IPS-20b (cell line): Measurements from ENCODE around the gene FAM171A2.

Source experiments
- H3K27ac ChIP-seq: one replicate; pipeline ENCODE4 v1.5.1; 2013; ENCODE audit warnings: low read length
- H3K27me3 ChIP-seq: 2 replicates; pipeline ENCODE4 v1.6.1; 2013; ENCODE audit warnings: mild to moderate bottlenecking, low read length, inconsistent platforms; ENCODE audit not compliant: insufficient read depth
- H3K36me3 ChIP-seq: 2 replicates; pipeline ENCODE4 v1.6.1; 2013; ENCODE audit warnings: low read depth, mild to moderate bottlenecking, inconsistent platforms, low read length, moderate library complexity; ENCODE audit not compliant: insufficient read depth
- H3K4me1 ChIP-seq: 2 replicates; pipeline ENCODE4 v1.6.1; 2013; ENCODE audit warnings: mild to moderate bottlenecking, control low read depth, inconsistent platforms, low read length, moderate library complexity; ENCODE audit not compliant: insufficient read depth
- H3K4me3 ChIP-seq: 2 replicates; pipeline ENCODE4 v1.5.1; 2013; ENCODE audit warnings: mild to moderate bottlenecking, low read length, inconsistent platforms
- H3K9ac ChIP-seq: 2 replicates; pipeline ENCODE4 v1.6.1; 2013; ENCODE audit warnings: low read depth, mild to moderate bottlenecking, inconsistent platforms, low read length, moderate library complexity
- H3K9me3 ChIP-seq: 2 replicates; pipeline ENCODE4 v1.6.1; 2013; ENCODE audit warnings: mild to moderate bottlenecking, low read depth, low read length, inconsistent platforms; ENCODE audit not compliant: insufficient read depth

The FAM171A2 gene

GRCh38 chr17:44358066-44358465 is 5.6 kb downstream of the FAM171A2 start:
- no peak overlapping the region for H3K27ac ChIP-seq
- no peaks in the 10 kb centered on the region for H3K9me3 ChIP-seq
- peaks cover 4% of the 10 kb centered on the region; the same call in 1 of the 2 replicates for H3K27me3 ChIP-seq
- no peak overlapping the region for H3K9ac ChIP-seq
- H3K4me1 ChIP-seq = peaks cover 17% of the 10 kb centered on the region
- no peaks in the 10 kb centered on the region for H3K36me3 ChIP-seq
- H3K4me3 ChIP-seq = no peak overlapping the region

DNA sequence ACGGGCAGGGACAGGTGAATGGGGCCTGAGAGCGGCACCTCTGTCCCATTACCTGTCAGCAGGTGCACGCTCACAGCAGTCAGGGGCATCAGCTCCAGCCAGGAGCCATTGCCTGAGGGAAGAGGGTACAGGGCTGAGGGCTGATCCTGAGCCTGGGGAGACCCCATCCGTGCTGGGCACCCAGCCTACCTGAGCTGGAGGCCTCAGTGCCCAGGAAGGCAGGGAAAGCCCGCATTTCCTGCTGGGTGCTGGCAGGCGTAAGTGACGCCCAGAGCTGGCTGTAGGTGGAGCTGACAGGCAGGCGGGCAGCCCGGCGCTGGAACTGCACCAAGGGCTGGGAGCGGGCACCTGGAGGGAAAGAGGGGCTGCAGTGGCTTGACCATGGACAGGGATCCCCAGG is 7.4 kb downstream of the FAM171A2 start:
- Histone ChIP-seq H3K9me3 (no peaks in the 10 kb centered on the region), H3K36me3 (peaks cover 9% of the 10 kb centered on the region; the same call in 1 of the 2 replicates), H3K27me3 (peaks cover 5% of the 10 kb centered on the region; the same call in 1 of the 2 replicates), H3K27ac (no peak overlapping the region), H3K4me3 (no peak overlapping the region), H3K4me1 (peaks cover 7% of the 10 kb centered on the region), H3K9ac (no peak overlapping the region)

- Histone ChIP-seq H3K4me1 (peaks cover 1% of the 10 kb centered on the region; the same call in 1 of the 2 replicates), H3K9me3 (no peaks in the 10 kb centered on the region), H3K9ac (no peak overlapping the region), H3K36me3 (peaks cover 9% of the 10 kb centered on the region; the same call in 1 of the 2 replicates), H3K4me3 (no peak overlapping the region), H3K27me3 (peaks cover 5% of the 10 kb centered on the region; the same call in 1 of the 2 replicates), H3K27ac (no peak overlapping the region)
Observed at GRCh38 chr17:44355642-44356099, 8.0 kb downstream of the FAM171A2 start.

DNA sequence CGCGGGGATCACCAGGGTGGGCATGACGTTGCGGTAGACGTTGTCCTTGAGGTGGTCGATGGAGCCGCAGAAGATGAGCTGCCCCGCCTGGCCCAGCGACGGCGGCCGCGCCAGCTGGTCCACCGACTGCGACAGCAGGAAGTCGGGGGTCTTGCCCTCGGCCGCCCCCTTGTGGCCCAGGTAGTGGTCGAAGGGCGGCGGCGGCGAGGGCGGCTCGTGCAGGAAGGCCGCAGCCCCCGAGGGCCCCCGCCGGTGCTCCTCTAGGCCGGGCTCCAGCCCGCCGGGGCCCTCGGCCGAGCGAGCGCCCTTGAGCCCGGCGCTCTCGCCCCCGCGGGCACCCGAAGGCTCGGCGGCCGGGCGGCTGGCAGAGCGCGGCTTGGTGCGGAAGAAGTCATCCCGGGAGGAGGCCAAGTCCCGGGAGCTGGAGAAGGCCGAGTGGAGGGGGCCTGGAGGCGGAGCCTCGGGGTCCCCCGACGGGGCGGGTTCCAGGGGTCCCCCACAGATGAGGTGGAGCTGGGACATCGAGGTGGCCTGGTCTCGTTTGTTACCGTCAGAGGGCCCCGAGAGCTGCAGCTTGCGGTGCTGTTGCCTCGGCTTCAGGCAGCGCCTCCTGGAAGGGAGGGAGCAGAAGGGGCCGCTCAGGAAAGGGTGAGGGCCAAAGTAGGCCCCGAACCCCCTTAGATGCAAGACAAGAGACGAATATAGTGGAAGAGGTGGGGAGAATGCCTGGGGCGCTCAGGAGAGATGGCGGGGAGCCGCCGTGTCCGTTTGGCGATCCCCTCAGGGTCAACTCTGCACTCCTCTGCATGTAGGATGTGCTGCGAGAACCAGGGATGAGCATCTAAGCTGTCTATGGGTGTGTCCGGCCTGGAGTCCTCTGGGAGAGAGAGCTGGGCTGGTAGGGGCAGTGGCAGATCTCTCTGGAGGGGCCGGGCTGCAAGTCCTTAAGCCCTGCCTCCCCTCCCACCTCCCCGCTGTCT is 8.8 kb downstream of the FAM171A2 start:
- Histone ChIP-seq H3K27ac (no peak overlapping the region), H3K27me3 (peaks cover 5% of the 10 kb centered on the region; the same call in 1 of the 2 replicates), H3K4me1 (no peaks in the 10 kb centered on the region), H3K9ac (no peak overlapping the region; the same call in 1 of the 2 replicates), H3K36me3 (peaks cover 9% of the 10 kb centered on the region; the same call in 1 of the 2 replicates), H3K4me3 (peak overlapping the region; percentile 49; the same call in 1 of the 2 replicates), H3K9me3 (no peaks in the 10 kb centered on the region)

- Histone ChIP-seq H3K27ac (no peak overlapping the region), H3K4me1 (no peaks in the 10 kb centered on the region), H3K9me3 (no peaks in the 10 kb centered on the region), H3K36me3 (peaks cover 9% of the 10 kb centered on the region; the same call in 1 of the 2 replicates), H3K9ac (peak overlapping the region; percentile 32; the same call in 1 of the 2 replicates), H3K27me3 (peaks cover 5% of the 10 kb centered on the region; the same call in 1 of the 2 replicates), H3K4me3 (peak overlapping the region; percentile 57; the same call in 1 of the 2 replicates)
Observed at GRCh38 chr17:44353672-44354331, 9.9 kb downstream of the FAM171A2 start.

GRCh38 chr17:44352828-44353671 is 10.6 kb downstream of the FAM171A2 start:
- H3K36me3 ChIP-seq = peaks cover 9% of the 10 kb centered on the region; the same call in 1 of the 2 replicates
- H3K4me1 ChIP-seq = no peaks in the 10 kb centered on the region
- H3K27ac ChIP-seq = no peak overlapping the region
- peaks cover 5% of the 10 kb centered on the region; the same call in 1 of the 2 replicates for H3K27me3 ChIP-seq
- no peaks in the 10 kb centered on the region for H3K9me3 ChIP-seq
- H3K9ac ChIP-seq = peak overlapping the region; percentile 32; the same call in 1 of the 2 replicates
- H3K4me3 ChIP-seq = peak overlapping the region; percentile 57; the same call in 1 of the 2 replicates

GRCh38 chr17:44351961-44352827 is 11.5 kb downstream of the FAM171A2 start:
- peaks cover 9% of the 10 kb centered on the region; the same call in 1 of the 2 replicates for H3K36me3 ChIP-seq
- H3K27ac ChIP-seq = no peak overlapping the region
- peaks cover 5% of the 10 kb centered on the region; the same call in 1 of the 2 replicates for H3K27me3 ChIP-seq
- H3K9ac ChIP-seq = no peak overlapping the region
- no peaks in the 10 kb centered on the region for H3K9me3 ChIP-seq
- no peak overlapping the region for H3K4me3 ChIP-seq
- no peaks in the 10 kb centered on the region for H3K4me1 ChIP-seq

GRCh38 chr17:44351464-44351863 is 12.2 kb downstream of the FAM171A2 start:
- Histone ChIP-seq H3K27me3 (peaks cover 5% of the 10 kb centered on the region; the same call in 1 of the 2 replicates), H3K4me3 (no peak overlapping the region), H3K9ac (no peak overlapping the region), H3K4me1 (no peaks in the 10 kb centered on the region), H3K27ac (no peak overlapping the region), H3K36me3 (peaks cover 9% of the 10 kb centered on the region; the same call in 1 of the 2 replicates), H3K9me3 (no peaks in the 10 kb centered on the region)

DNA sequence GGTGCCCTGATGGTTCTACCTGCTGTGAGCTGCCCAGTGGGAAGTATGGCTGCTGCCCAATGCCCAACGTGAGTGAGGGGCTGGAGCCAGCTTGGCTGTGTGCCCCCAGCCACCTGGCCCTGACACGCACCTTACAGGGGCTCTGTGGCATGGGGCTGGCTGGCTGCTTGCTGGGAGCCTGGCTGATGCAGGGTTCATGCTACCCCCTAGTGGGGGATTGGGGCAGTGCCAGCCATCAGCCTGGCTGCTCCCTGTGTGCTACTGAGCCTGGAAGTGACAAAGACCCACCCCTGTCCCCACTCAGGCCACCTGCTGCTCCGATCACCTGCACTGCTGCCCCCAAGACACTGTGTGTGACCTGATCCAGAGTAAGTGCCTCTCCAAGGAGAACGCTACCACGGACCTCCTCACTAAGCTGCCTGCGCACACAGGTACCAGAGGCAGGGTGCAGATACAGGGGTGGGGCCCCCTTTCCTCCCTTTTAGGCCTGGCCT is 12.9 kb downstream of the FAM171A2 start:
- Histone ChIP-seq H3K27ac (no peak overlapping the region), H3K36me3 (peaks cover 9% of the 10 kb centered on the region; the same call in 1 of the 2 replicates), H3K4me1 (0 out of 2 replicates have a peak, but pooled peaks cover 5% of the 10 kb centered on the region), H3K27me3 (peaks cover 5% of the 10 kb centered on the region; the same call in 1 of the 2 replicates), H3K4me3 (no peak overlapping the region), H3K9ac (no peak overlapping the region), H3K9me3 (no peaks in the 10 kb centered on the region)

GRCh38 chr17:44349553-44350070 is 14.0 kb downstream of the FAM171A2 start:
- no peaks in the 10 kb centered on the region for H3K9me3 ChIP-seq
- peaks cover 5% of the 10 kb centered on the region; the same call in 1 of the 2 replicates for H3K27me3 ChIP-seq
- H3K4me3 ChIP-seq = no peak overlapping the region
- H3K36me3 ChIP-seq = peaks cover 9% of the 10 kb centered on the region; the same call in 1 of the 2 replicates
- no peak overlapping the region for H3K9ac ChIP-seq
- H3K27ac ChIP-seq = no peak overlapping the region
- 0 out of 2 replicates have a peak, but pooled peaks cover 5% of the 10 kb centered on the region for H3K4me1 ChIP-seq
